A549 (cell line): ENCODE results near the gene CCDC150. TPM values are rescaled to one million over a fixed set of nuclear protein-coding genes. Genes with fewer than 3 reads are reported as not detected.
A peak's percentile ranks its signal among the peaks of the same experiment; 100 is the strongest.

Source experiments
- ATAC-seq, 2 experiments: fragments of 200-7000 bp in 1 of 2; fragments of >200 bp in 1 of 2; cut with Nextera tagmentation in 1 of 2; cut with Tn5 transposase in 1 of 2; 3 replicates each; pipeline versions ENCODE4 v1.8.0 to v1.9.1; 2018 to 2020; ENCODE audit warnings: mild to moderate bottlenecking in 1 of 2, moderate library complexity in 1 of 2
- CTCF ChIA-PET: fragments of 300-600 bp; sonication (Branson Sonifier 250); formaldehyde crosslinking; extraction: SDS; loops from one replicate; lab custom pipeline; 2021; ENCODE audit warnings: antibody characterized with exemption, inconsistent platforms; lab: Yijun Ruan, JAX
- POLR2A ChIA-PET: fragments of 350-600 bp; formaldehyde crosslinking; extraction: SDS; loops from one replicate; lab custom pipeline; 2021; ENCODE audit warnings: antibody characterized with exemption, inconsistent platforms; lab: Yijun Ruan, JAX
- DNase-seq, 2 experiments: peaks; one replicate each; pipeline versions ENCODE4 v3.0.0 to v3.0.0-alpha.2; 2011 to 2016; ENCODE audit warnings: low read depth in 1 of 2, low spot score in 1 of 2
- FAIRE-seq: peaks from 2 replicates; lab custom pipeline; 2011; peaks lifted over from hg19 to GRCh38; lab: Jason Lieb, UNC
- H3K27ac ChIP-seq, 2 experiments: fragments of >200 bp; sonication (Bioruptor Twin); formaldehyde crosslinking; 3 replicates each; pipeline ENCODE4 v1.5.1; 2016 to 2017
- H3K4me1 ChIP-seq: fragments of >200 bp; sonication (Bioruptor Twin); formaldehyde crosslinking; 3 replicates; pipeline ENCODE4 v1.6.1; 2016
- H3K4me2 ChIP-seq: fragments of >200 bp; sonication (Bioruptor Twin); formaldehyde crosslinking; 3 replicates; pipeline ENCODE4 v1.6.1; 2016
- H3K4me3 ChIP-seq: fragments of >200 bp; sonication (Bioruptor Twin); formaldehyde crosslinking; 3 replicates; pipeline ENCODE4 v1.5.1; 2016
- H3K9me3 ChIP-seq: fragments of >200 bp; sonication (Bioruptor Twin); formaldehyde crosslinking; 3 replicates; pipeline ENCODE4 v1.6.1; 2016
- BHLHE40 ChIP-seq: IDR thresholded peaks from 2 replicates; pipeline ENCODE4 v1.6.1; 2012; ENCODE audit warnings: low read depth, low read length, inconsistent platforms
- CBX8 ChIP-seq: fragments of 200-600 bp; sonication (generic); IDR thresholded peaks from 2 replicates; pipeline ENCODE4 v1.6.1; 2016
- CEBPB ChIP-seq, 2 experiments: fragments of >200 bp in 1 of 2; sonication (Bioruptor Twin) in 1 of 2; formaldehyde crosslinking in 1 of 2; IDR thresholded peaks; 2 replicates each; pipeline ENCODE4 v1.6.1; 2012 to 2016
- EHMT2 ChIP-seq: fragments of 200-600 bp; sonication (generic); IDR thresholded peaks from 2 replicates; pipeline ENCODE4 v1.6.1; 2016; ENCODE audit warnings: antibody characterized with exemption, low read depth, mild to moderate bottlenecking, moderate library complexity
- EP300 ChIP-seq, 2 experiments: fragments of >200 bp; sonication (Bioruptor Twin); formaldehyde crosslinking; IDR thresholded peaks; 2 replicates in 1 of 2; 3 replicates in 1 of 2; pipeline ENCODE4 v1.6.1; 2016 to 2017
- FOSB ChIP-seq: fragments of 250-450 bp; sonication (Bioruptor Pico); IDR thresholded peaks from 2 replicates; pipeline ENCODE4 v1.5.0; 2020; ENCODE audit warnings: mild to moderate bottlenecking, moderate library complexity
- FOXS1 ChIP-seq: fragments of 250-450 bp; sonication (Bioruptor Pico); IDR thresholded peaks from 2 replicates; pipeline ENCODE4 v1.5.0; 2020; ENCODE audit warnings: mild to moderate bottlenecking, moderate library complexity
- GATA3 ChIP-seq: IDR thresholded peaks from 2 replicates; pipeline ENCODE4 v1.6.1; 2012; ENCODE audit warnings: borderline replicate concordance
- HEYL ChIP-seq: fragments of 250-450 bp; sonication (Bioruptor Pico); IDR thresholded peaks from 2 replicates; pipeline ENCODE4 v1.8.0; 2021; ENCODE audit warnings: mild to moderate bottlenecking, moderate library complexity
- JUN ChIP-seq, 2 experiments: fragments of >200 bp; sonication (Bioruptor Twin); formaldehyde crosslinking; IDR thresholded peaks; 2 replicates in 1 of 2; 3 replicates in 1 of 2; pipeline ENCODE4 v1.6.1; 2016 to 2017
- KDM1A ChIP-seq: fragments of 200-600 bp; sonication (generic); IDR thresholded peaks from 2 replicates; pipeline ENCODE4 v1.6.1; 2016; ENCODE audit warnings: low read depth, mild to moderate bottlenecking
- KDM5A ChIP-seq: fragments of 200-600 bp; sonication (generic); IDR thresholded peaks from 2 replicates; pipeline ENCODE4 v1.6.1; 2016; ENCODE audit warnings: antibody characterized with exemption, mild to moderate bottlenecking
- NPAS2 ChIP-seq: fragments of 250-450 bp; sonication (Bioruptor Pico); IDR thresholded peaks from 2 replicates; pipeline ENCODE4 v1.8.0; 2022; ENCODE audit warnings: mild to moderate bottlenecking, moderate library complexity, borderline replicate concordance
- RAD21 ChIP-seq, 2 experiments: fragments of >200 bp in 1 of 2; sonication (Bioruptor Twin) in 1 of 2; formaldehyde crosslinking in 1 of 2; IDR thresholded peaks in 1 of 2; conservative IDR thresholded peaks in 1 of 2; 2 replicates in 1 of 2; 3 replicates in 1 of 2; pipeline ENCODE4 v1.6.1; 2012 to 2018; ENCODE audit warnings: inconsistent platforms in 1 of 2
- RARB ChIP-seq: fragments of 250-450 bp; sonication (Bioruptor Pico); IDR thresholded peaks from 2 replicates; pipeline ENCODE4 v1.8.0; 2021; ENCODE audit warnings: mild to moderate bottlenecking, moderate library complexity
- REST ChIP-seq: fragments of 200-600 bp; sonication (generic); IDR thresholded peaks from 2 replicates; pipeline ENCODE4 v1.6.1; 2016; ENCODE audit warnings: antibody characterized with exemption, mild to moderate bottlenecking, moderate library complexity
- RFX5 ChIP-seq: fragments of 450-650 bp; IDR thresholded peaks from 2 replicates; pipeline ENCODE4 v1.7.1; 2014; ENCODE audit warnings: antibody characterized with exemption, mild to moderate bottlenecking, moderate library complexity
- SMC3 ChIP-seq: fragments of >200 bp; sonication (Bioruptor Twin); formaldehyde crosslinking; IDR thresholded peaks from 3 replicates; pipeline ENCODE4 v1.6.1; 2018; ENCODE audit warnings: inconsistent platforms
- TFCP2L1 ChIP-seq: fragments of 250-450 bp; sonication (Bioruptor Pico); IDR thresholded peaks from 2 replicates; pipeline ENCODE4 v1.5.0; 2021; ENCODE audit warnings: mild to moderate bottlenecking
- USF2 ChIP-seq: fragments of 450-650 bp; IDR thresholded peaks from 2 replicates; pipeline ENCODE4 v1.6.1; 2014; ENCODE audit warnings: antibody characterized with exemption
- ZC3H11A ChIP-seq: fragments of 450-650 bp; IDR thresholded peaks from 2 replicates; pipeline ENCODE4 v1.6.1; 2014; ENCODE audit warnings: antibody characterized with exemption, mild to moderate bottlenecking
- ZFP36 ChIP-seq: fragments of 450-650 bp; IDR thresholded peaks from 2 replicates; pipeline ENCODE4 v1.6.1; 2014; ENCODE audit warnings: borderline replicate concordance; ENCODE audit not compliant: partially characterized antibody
- ZNF302 ChIP-seq: fragments of 250-450 bp; sonication (Bioruptor Pico); IDR thresholded peaks from 2 replicates; pipeline ENCODE4 v1.9.0; 2021; ENCODE audit warnings: inconsistent platforms, mild to moderate bottlenecking, moderate library complexity
- WGBS: methylation state at CpG from one replicate; pipeline ENCODE4 v1.1.6; 2017; ENCODE audit errors: missing lambda C conversion rate; 5-methylcytosine and 5-hydroxymethylcytosine counted together
- polyA plus RNA-seq, 4 experiments: library from polyadenylated mRNA; depleted of rRNA in 3 of 4; stranded (reverse); fragments of >200 nt; fragmentation: RNase III in 1 of 4; extraction: RNeasy Plus Mini Kit Qiagen cat#74134 plus additional on column Dnase treatment in 1 of 4; gene quantifications; 2 replicates in 3 of 4; 3 replicates in 1 of 4; pipeline ENCODE4 v1.2.3, GENCODE V29; 2011 to 2017
- TF ChIP-seq, protein P1 (sequence below): IDR thresholded peaks from 2 replicates; pipeline ENCODE4 v1.6.1; 2012; ENCODE audit warnings: low read depth, borderline replicate concordance
- TF ChIP-seq, protein P2 (sequence below): IDR thresholded peaks from 2 replicates; pipeline ENCODE4 v1.6.1; 2012
- TF ChIP-seq, protein P3 (sequence below): fragments of 150-350 bp; IDR thresholded peaks from 2 replicates; pipeline ENCODE4 v1.6.1; 2014; ENCODE audit warnings: low read depth, mild to moderate bottlenecking, low read length
- TF ChIP-seq, protein P4 (sequence below): fragments of >200 bp; sonication (Bioruptor Twin); formaldehyde crosslinking; IDR thresholded peaks from 3 replicates; pipeline ENCODE4 v1.6.1; 2016

The CCDC150 gene
- polyA plus RNA-seq, 2 of the 4 experiments (the other 2 are of a cell fraction), result 14.2 to 17.7 TPM

DNA sequence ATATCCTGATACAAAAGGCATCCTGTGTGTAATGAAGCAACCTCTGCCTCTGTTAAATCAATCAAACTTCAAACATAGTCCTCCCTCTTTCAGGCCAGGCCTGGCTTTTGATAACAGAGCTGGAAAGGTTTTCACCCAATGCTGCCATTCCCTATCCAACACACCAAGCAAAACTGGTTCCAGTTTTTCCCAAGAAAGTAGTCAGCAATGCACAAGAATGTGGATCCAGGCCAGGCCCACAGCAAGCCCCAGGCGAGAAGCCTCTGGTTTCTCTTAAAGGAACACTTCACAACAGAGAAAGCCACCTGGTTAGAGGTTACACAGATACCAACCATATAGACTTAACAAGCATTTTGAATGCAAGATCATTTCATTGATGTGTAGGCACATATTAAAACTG, 49.2 kb upstream of the CCDC150 start (continued):
- TF ChIP-seq REST, result no peak
- no peak for TF ChIP-seq ZFP36
- no peak for TF ChIP-seq CEBPB (IDR thresholded peaks at IDR 0.05)
- TF ChIP-seq TFCP2L1 (CRISPR knock-in tag), result no peak
- TF ChIP-seq, protein P1, sequence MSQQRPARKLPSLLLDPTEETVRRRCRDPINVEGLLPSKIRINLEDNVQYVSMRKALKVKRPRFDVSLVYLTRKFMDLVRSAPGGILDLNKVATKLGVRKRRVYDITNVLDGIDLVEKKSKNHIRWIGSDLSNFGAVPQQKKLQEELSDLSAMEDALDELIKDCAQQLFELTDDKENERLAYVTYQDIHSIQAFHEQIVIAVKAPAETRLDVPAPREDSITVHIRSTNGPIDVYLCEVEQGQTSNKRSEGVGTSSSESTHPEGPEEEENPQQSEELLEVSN, result no peak

GRCh38 chr2:196591004-196591403, 48.5 kb upstream of the CCDC150 start:
- peaks cover 18% of the 10 kb centered on the region for H3K4me1 ChIP-seq
- 92% methylated on average over 8 of the region's 8 CpGs for WGBS
- H3K4me2 ChIP-seq, result no peak overlapping the region
- ChIA-PET POLR2A (no interaction called here), CTCF (interaction anchor here (1.6 to 2.2 kb wide), 2 partner anchors 28 to 48 kb away, joined by 5 to 8 read pairs; partner anchors contain the start of gene CCDC150)
- H3K27ac ChIP-seq, result no peak overlapping the region
- FAIRE-seq, result no peak
- DNase-seq, result no peak
- ATAC-seq, result no peak
- H3K9me3 ChIP-seq, result no peaks in the 10 kb centered on the region
- no peak overlapping the region for H3K4me3 ChIP-seq
- no peak for TF ChIP-seq EP300 (IDR thresholded peaks at IDR 0.05)
- no peak for TF ChIP-seq FOXS1 (CRISPR knock-in tag)
- TF ChIP-seq CBX8, result no peak
- no peak for TF ChIP-seq BHLHE40
- no peak for TF ChIP-seq HEYL
- TF ChIP-seq TFCP2L1 (CRISPR knock-in tag), result no peak
- TF ChIP-seq, protein P2, sequence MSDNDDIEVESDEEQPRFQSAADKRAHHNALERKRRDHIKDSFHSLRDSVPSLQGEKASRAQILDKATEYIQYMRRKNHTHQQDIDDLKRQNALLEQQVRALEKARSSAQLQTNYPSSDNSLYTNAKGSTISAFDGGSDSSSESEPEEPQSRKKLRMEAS, result no peak
- TF ChIP-seq SMC3, result no peak

- Histone ChIP-seq H3K27ac (no peak overlapping the region), H3K9me3 (no peaks in the 10 kb centered on the region), H3K4me3 (no peak overlapping the region), H3K4me1 (peaks cover 11% of the 10 kb centered on the region), H3K4me2 (peak overlapping the region; percentile 83; the same call in 2 of the 3 replicates)
- DNase-seq (no peak), ATAC-seq (no peak), FAIRE-seq (no peak)
- TF ChIP-seq ZC3H11A (no peak), JUN (IDR thresholded peaks at IDR 0.05) (no peak), USF2 (no peak), CBX8 (no peak), RAD21 (conservative IDR thresholded peaks at IDR 0.05 in 1 of 2, IDR thresholded peaks at IDR 0.05 in 1 of 2) (no peak), RFX5 (no peak), FOSB (CRISPR knock-in tag) (no peak), GATA3 (no peak), EHMT2 (no peak), KDM1A (no peak), NPAS2 (CRISPR knock-in tag) (no peak), KDM5A (no peak), ZNF302 (no peak), ZFP36 (no peak), RARB (no peak)
- TF ChIP-seq, protein P3, sequence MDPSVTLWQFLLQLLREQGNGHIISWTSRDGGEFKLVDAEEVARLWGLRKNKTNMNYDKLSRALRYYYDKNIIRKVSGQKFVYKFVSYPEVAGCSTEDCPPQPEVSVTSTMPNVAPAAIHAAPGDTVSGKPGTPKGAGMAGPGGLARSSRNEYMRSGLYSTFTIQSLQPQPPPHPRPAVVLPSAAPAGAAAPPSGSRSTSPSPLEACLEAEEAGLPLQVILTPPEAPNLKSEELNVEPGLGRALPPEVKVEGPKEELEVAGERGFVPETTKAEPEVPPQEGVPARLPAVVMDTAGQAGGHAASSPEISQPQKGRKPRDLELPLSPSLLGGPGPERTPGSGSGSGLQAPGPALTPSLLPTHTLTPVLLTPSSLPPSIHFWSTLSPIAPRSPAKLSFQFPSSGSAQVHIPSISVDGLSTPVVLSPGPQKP, result no peak
- TF ChIP-seq, protein P4, sequence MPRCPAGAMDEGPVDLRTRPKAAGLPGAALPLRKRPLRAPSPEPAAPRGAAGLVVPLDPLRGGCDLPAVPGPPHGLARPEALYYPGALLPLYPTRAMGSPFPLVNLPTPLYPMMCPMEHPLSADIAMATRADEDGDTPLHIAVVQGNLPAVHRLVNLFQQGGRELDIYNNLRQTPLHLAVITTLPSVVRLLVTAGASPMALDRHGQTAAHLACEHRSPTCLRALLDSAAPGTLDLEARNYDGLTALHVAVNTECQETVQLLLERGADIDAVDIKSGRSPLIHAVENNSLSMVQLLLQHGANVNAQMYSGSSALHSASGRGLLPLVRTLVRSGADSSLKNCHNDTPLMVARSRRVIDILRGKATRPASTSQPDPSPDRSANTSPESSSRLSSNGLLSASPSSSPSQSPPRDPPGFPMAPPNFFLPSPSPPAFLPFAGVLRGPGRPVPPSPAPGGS, result no peak
- TF ChIP-seq, protein P2, result no peak
- TF ChIP-seq, protein P1, result no peak
- WGBS, result 61% methylated on average over 4 of the region's 4 CpGs
- ChIA-PET POLR2A (no interaction called here), CTCF (interaction anchor here (1.6 to 2.2 kb wide), 5 partner anchors 9 to 48 kb away, joined by 4 to 8 read pairs (median 6); partner anchors contain the start of gene CCDC150)
These were observed 47.9 kb upstream of the CCDC150 start for GRCh38 chr2:196591621-196592022.
